HepG2 (cell line): ENCODE results near the gene PDCL3. TPM values are rescaled to one million over a fixed set of nuclear protein-coding genes. Genes with fewer than 3 reads are reported as not detected.

Source experiments
- AKNA ChIP-seq: sonication (generic); formaldehyde crosslinking; IDR thresholded peaks from 2 replicates; pipeline ENCODE4 v1.4.0; 2020; ENCODE audit warnings: missing genetic modification reagents, borderline replicate concordance
- CREB1 ChIP-seq, 2 experiments: fragments of 450-650 bp in 1 of 2; IDR thresholded peaks; 2 replicates each; pipeline ENCODE4 v1.6.1; 2016 to 2017; ENCODE audit warnings: control low read depth in 1 of 2, mild to moderate bottlenecking in 1 of 2, missing compliant biosample characterization in 1 of 2, missing genetic modification characterization in 1 of 2
- E2F1 ChIP-seq: sonication (generic); formaldehyde crosslinking; IDR thresholded peaks from 2 replicates; pipeline ENCODE4 v1.5.0; 2020; ENCODE audit warnings: missing genetic modification reagents
- EHMT2 ChIP-seq: fragments of 200-600 bp; sonication (generic); IDR thresholded peaks from 2 replicates; pipeline ENCODE4 v1.7.0; 2017; ENCODE audit warnings: antibody characterized with exemption, low read depth, low read length, borderline replicate concordance
- FOSL1 ChIP-seq: sonication (generic); formaldehyde crosslinking; IDR thresholded peaks from 2 replicates; pipeline ENCODE4 v1.9.0; 2021; ENCODE audit warnings: missing genetic modification reagents, borderline replicate concordance
- HNRNPK ChIP-seq: fragments of 200-400 bp; formaldehyde crosslinking; IDR thresholded peaks from 2 replicates; pipeline ENCODE4 v1.6.1; 2018; ENCODE audit warnings: low read length, low read depth, moderate library complexity, mild to moderate bottlenecking; ENCODE audit not compliant: poor library complexity, severe bottlenecking
- KLF15 ChIP-seq: sonication (generic); formaldehyde crosslinking; IDR thresholded peaks from 2 replicates; pipeline ENCODE4 v1.8.1; 2023; ENCODE audit warnings: borderline replicate concordance, mild to moderate bottlenecking, inconsistent platforms, missing genetic modification reagents, mixed read lengths
- KMT2A ChIP-seq: sonication (generic); formaldehyde crosslinking; IDR thresholded peaks from 2 replicates; pipeline ENCODE4 v1.4.0; 2020; ENCODE audit warnings: missing genetic modification reagents
- LBX2 ChIP-seq: sonication (generic); formaldehyde crosslinking; IDR thresholded peaks from 2 replicates; pipeline ENCODE4 v1.5.0; 2020; ENCODE audit warnings: missing genetic modification reagents, mild to moderate bottlenecking, borderline replicate concordance
- MEF2D ChIP-seq: sonication (generic); formaldehyde crosslinking; IDR thresholded peaks from 2 replicates; pipeline ENCODE4 v1.5.1; 2020; ENCODE audit warnings: mild to moderate bottlenecking, missing genetic modification reagents
- ZFP36L1 ChIP-seq: sonication (generic); formaldehyde crosslinking; IDR thresholded peaks from 2 replicates; pipeline ENCODE4 v1.8.0; 2022; ENCODE audit warnings: mild to moderate bottlenecking, missing genetic modification reagents, moderate library complexity
- ZFP37 ChIP-seq: sonication (generic); formaldehyde crosslinking; IDR thresholded peaks from 2 replicates; pipeline ENCODE4 v1.4.0; 2020; ENCODE audit warnings: missing genetic modification reagents, borderline replicate concordance
- ZFP90 ChIP-seq: sonication (generic); formaldehyde crosslinking; IDR thresholded peaks from 2 replicates; pipeline ENCODE4 v1.8.0; 2022; ENCODE audit warnings: missing genetic modification reagents, mild to moderate bottlenecking, inconsistent platforms, borderline replicate concordance
- ZKSCAN1 ChIP-seq: fragments of 150-350 bp; IDR thresholded peaks from 2 replicates; pipeline ENCODE4 v1.6.1; 2014; ENCODE audit warnings: low read length
- ZNF331 ChIP-seq: sonication (generic); formaldehyde crosslinking; IDR thresholded peaks from 2 replicates; pipeline ENCODE4 v1.4.0; 2020; ENCODE audit warnings: missing genetic modification reagents
- ZNF704 ChIP-seq: sonication (generic); formaldehyde crosslinking; IDR thresholded peaks from 2 replicates; pipeline ENCODE4 v1.8.1; 2023; ENCODE audit warnings: mild to moderate bottlenecking, inconsistent platforms, moderate library complexity, missing genetic modification reagents, borderline replicate concordance
- ZNF850 ChIP-seq: sonication (generic); formaldehyde crosslinking; conservative IDR thresholded peaks from 2 replicates; pipeline ENCODE4 v1.9.0; 2021; ENCODE audit warnings: mild to moderate bottlenecking, missing genetic modification reagents
- ZSCAN31 ChIP-seq: sonication (generic); formaldehyde crosslinking; IDR thresholded peaks from 2 replicates; pipeline ENCODE4 v1.5.0; 2020; ENCODE audit warnings: low read depth, mild to moderate bottlenecking, missing genetic modification reagents
- ZSCAN5A ChIP-seq: sonication (generic); formaldehyde crosslinking; IDR thresholded peaks from 2 replicates; pipeline ENCODE4 v1.8.0; 2022; ENCODE audit warnings: mild to moderate bottlenecking, missing genetic modification reagents, borderline replicate concordance
- polyA plus RNA-seq, 8 experiments: library from polyadenylated mRNA; depleted of rRNA in 3 of 8; stranded (reverse) in 7 of 8; unstranded in 1 of 8; fragments of >200 nt; fragmentation: Illumina TruSeq in 4 of 8; extraction: Trizol in 4 of 8; gene quantifications; 2 replicates each; pipeline versions ENCODE4 v1.2.1 to v1.2.3, GENCODE V29; 2011 to 2016; ENCODE audit warnings: low read depth in 4 of 8, missing spikeins in 1 of 8, mixed read lengths in 1 of 8; ENCODE audit not compliant: insufficient read depth in 1 of 8
- total RNA-seq, 5 experiments: library from RNA; depleted of rRNA; stranded (reverse); fragments of >200 nt; fragmentation: Illumina TruSeq; extraction: Trizol; gene quantifications; 2 replicates each; pipeline ENCODE4 v1.2.3, GENCODE V29; 2016; ENCODE audit warnings: low read depth in 1 of 5

Gene PDCL3
- total and polyA plus RNA-seq, 2 of the 13 experiments (the other 11 are each of a cell fraction or from before 2014, with no cell fraction given): 14.4 to 24.4 TPM

GRCh38 chr2:100562613-100563406, at the start of gene PDCL3 (continued):
- TF ChIP-seq ZKSCAN1 (no peak), ZSCAN31 (CRISPR knock-in tag) (peak; percentile 84), ZNF850 (CRISPR knock-in tag) (peak; percentile 90; the same call in 1 of the 2 replicates), ZSCAN5A (CRISPR knock-in tag) (0 out of 2 replicates have a peak, but pooled peaks have one; percentile 62), ZNF331 (CRISPR knock-in tag) (peak; percentile 75), FOSL1 (CRISPR knock-in tag) (no peak), MEF2D (peak; percentile 89), KLF15 (CRISPR knock-in tag) (no peak; the same call in none of the 2 replicates), ZNF704 (CRISPR knock-in tag) (peak; percentile 92; the same call in 1 of the 2 replicates), KMT2A (no peak; the same call in 1 of the 2 replicates), ZFP36L1 (CRISPR knock-in tag) (peak; percentile 75), E2F1 (peak; percentile 58), HNRNPK (peak; percentile 55), EHMT2 (no peak), AKNA (CRISPR knock-in tag) (no peak), LBX2 (CRISPR knock-in tag) (no peak), CREB1 (IDR thresholded peaks at IDR 0.05) (no peak), CREB1 (CRISPR knock-in tag; IDR thresholded peaks at IDR 0.05) (no peak), ZFP90 (peak; percentile 87), ZFP37 (CRISPR knock-in tag) (no peak)
